Activated CD4-positive, alpha-beta T cell treated with anti-CD3 and anti-CD28 coated beads, Interleukin-2, Interleukin-4, amounts not matched to agents 100 ng/mL and 50 ng/mL, durations not matched to agents 16 hours and 8 hours (primary cell): Measurements from ENCODE around the gene RNF112.

Source experiments
- DNase-seq: peaks from one replicate; pipeline ENCODE4 v3.0.0-alpha.2; 2020; ENCODE audit warnings: low spot score

Gene RNF112, protein sequence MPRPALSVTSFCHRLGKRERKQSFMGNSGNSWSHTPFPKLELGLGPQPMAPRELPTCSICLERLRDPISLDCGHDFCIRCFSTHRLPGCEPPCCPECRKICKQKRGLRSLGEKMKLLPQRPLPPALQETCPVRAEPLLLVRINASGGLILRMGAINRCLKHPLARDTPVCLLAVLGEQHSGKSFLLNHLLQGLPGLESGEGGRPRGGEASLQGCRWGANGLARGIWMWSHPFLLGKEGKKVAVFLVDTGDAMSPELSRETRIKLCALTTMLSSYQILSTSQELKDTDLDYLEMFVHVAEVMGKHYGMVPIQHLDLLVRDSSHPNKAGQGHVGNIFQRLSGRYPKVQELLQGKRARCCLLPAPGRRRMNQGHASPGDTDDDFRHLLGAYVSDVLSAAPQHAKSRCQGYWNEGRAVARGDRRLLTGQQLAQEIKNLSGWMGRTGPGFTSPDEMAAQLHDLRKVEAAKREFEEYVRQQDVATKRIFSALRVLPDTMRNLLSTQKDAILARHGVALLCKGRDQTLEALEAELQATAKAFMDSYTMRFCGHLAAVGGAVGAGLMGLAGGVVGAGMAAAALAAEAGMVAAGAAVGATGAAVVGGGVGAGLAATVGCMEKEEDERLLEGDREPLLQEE

GRCh38 chr17:19410875-19411620 is at the start of gene RNF112:
TSS of gene RNF112 (plus strand) at chr17:19411232. CDS start at chr17:19411409, 177 bp downstream.
- no peak for DNase-seq

DNA sequence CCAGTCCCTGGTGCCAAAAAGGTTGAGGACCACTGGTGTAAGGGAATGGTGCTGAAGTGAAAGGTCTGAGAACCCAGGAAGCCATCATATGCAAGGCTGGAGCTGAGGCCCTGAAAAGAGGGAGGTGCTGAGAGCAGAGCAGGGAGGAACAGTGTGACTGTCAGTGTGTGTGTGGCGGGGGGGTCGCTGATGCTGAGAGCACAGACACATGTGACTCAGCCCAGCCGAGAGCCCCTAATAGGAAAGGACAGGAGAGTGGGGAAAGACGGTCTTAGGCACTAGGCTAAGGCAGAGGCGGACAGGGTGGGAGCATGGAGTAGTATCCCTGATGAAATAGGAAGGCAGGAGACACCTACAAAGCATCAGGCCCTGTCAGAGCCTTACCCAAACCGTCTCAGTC is 49.7 kb upstream of the RNF112 start:
- DNase-seq: no peak

DNA sequence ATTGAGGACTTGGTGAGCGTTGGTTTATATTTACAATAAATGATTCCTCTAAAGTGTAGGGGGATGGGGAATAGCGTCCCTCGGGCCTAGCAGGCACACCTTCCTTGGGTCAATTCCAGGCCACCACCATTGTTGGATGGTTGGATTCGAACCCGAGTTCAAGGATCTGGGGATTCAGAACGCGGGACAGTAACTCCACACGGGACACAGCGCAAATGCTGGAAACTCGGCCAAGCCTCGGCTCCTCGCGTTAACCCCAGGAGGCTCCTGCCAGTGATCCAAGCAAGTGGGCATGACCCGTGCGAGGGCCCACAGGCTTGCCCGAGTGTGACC is 49.1 kb upstream of the RNF112 start:
- DNase-seq: no peak

GRCh38 chr17:19362277-19363113 is 48.5 kb upstream of the RNF112 start, which contains the start of gene B9D1:
TSS of gene B9D1 (minus strand) at chr17:19362723. CDS start at chr17:19362569, 154 bp downstream.
- DNase-seq: peak; percentile 91

DNA sequence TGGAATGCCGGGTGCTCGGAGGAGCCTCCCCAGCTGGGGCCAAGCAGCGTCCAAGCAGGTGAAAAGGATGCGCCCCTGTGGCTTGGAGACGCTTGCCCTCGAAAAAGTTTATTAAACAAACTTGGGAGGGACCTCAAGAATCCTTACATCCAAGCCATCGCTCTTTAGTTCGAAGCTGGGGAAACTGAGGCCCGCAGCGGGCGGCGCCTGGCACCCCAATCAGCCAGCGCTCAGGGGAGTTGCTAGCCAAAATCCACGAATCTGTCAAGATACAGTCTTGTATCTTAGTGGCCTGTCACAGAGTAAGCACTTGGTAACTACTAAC is 48.0 kb upstream of the RNF112 start:
- no peak for DNase-seq

GRCh38 chr17:19363460-19364035 is 47.5 kb upstream of the RNF112 start:
- no peak for DNase-seq

DNA sequence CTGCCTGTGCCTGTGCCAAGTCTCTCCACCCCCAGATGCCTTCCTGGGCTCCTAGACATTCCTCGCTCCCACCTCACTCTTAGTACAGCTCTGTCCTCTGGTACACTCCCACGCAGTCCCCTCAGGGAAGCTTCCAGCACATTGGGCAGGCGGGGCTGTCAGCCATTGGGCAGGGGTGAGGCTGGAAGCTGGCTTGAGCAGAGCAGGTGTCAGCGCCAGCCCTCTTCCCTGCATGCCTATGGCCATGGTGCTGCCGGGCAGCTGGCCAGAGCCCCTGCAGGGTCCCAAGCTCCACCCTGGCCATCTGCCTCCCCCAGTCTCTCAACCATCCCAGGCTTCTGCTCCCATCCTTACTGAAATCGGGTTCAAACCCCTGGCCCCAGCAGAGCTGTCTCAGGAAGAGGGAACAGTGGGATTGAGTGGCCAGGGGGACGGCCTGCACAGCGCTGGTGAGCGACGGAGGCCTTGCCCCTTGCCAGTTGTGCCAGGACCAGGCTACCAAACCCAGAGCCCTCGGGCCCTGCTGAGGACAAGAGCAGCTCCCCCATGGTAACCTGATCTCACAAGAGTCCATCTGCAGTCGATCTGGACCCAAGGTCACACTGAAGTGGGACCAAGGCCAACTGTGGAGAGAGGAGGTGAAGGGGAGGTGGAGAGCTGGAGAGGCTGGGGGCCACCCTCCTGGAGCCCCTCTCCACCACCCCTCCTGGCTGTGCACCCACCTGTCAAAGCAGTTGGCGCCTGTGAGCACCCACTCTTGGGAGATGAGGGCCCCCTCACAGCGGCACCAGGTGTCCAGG is 46.1 kb upstream of the RNF112 start:
- no peak for DNase-seq

DNA sequence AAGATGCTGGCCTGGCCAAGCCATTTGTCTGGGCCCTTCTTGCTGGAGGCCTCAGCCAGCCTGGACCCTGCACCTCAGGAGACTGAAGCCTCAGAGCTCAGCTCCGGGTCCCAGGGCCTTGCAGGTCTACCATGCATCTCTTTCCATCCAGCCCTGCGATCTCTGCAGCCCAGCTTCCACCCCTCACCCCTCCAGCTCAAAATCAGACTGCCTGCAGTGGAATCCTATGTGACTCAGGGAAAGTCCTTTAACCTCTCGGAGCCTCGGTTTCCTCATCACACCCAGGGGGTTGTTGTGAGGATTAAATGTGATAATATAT is 45.6 kb upstream of the RNF112 start:
- DNase-seq: no peak

DNA sequence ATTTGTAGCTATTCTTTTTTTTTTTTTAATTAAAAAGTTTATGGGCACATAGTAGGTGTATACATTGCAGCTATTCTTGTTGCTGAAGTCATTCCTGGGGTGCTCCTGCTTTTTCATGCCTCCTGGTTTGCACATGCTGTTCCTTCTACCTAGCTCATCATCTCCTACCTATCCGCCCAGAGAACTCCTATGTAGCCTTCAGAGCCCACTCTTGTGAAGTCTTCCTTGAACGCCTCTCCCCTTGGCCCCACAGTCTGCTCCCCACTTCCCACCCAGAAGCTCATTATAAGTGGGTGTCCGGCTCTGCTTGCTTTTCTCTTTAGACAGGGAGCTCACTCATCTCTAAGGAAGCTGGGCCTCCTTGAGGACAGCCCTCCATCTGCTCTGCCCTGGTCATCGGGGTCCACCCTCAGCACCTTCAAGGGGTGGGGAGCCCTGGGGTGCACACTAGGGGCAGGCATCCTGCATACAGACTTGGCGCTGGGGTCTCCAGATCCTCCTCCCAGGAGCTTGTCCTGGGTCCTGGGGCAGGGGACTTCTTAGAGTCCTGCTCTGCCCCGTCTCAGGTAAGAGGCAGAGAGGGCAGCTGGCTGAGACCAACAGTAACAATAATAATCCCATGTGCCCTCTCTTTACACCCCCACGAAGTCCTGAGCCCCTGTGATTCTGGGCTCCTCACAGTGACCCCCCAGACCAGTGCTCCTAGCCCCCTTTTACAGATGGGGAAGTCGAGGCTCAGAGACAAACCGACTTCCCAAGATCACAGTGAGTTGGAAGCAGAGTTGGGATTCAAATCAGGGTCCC is 45.0 kb upstream of the RNF112 start:
- DNase-seq: no peak

DNA sequence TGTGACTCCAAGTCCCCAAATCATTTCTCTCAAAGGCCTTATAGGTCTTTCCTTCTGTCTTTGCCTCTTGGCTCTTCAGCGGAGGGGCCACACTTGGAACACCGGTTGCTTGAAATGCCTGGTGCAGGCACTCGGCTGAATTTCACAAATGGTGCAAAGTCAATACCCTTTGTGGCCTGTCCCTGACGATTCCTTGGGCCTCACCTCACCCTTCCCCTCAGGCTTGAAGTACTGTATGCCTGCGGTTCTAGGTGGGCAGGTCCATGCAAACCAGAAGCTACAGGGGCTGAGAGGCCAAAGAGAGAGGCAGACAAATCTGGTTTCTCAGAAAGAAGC is 44.4 kb upstream of the RNF112 start:
- no peak for DNase-seq

DNA sequence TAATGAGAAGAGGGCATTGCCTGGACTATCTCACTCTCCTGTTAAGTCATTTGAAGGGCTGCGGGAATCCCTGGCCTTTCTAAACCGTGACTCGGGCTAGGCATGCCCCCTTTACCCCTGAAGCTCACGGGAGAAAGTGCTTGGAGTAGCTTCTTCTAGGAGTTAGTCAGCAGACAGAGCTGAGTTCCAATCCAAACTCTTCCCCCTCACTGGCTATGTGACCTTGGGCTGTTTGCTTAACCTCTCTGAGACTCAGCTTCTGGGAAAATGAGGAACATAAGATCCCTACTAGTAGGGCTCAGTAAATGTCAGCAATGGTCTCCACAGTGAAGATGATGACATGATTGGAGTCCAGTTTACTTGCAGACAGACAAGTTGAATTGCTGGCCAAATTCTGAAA is 42.8 kb upstream of the RNF112 start:
- no peak for DNase-seq

DNA sequence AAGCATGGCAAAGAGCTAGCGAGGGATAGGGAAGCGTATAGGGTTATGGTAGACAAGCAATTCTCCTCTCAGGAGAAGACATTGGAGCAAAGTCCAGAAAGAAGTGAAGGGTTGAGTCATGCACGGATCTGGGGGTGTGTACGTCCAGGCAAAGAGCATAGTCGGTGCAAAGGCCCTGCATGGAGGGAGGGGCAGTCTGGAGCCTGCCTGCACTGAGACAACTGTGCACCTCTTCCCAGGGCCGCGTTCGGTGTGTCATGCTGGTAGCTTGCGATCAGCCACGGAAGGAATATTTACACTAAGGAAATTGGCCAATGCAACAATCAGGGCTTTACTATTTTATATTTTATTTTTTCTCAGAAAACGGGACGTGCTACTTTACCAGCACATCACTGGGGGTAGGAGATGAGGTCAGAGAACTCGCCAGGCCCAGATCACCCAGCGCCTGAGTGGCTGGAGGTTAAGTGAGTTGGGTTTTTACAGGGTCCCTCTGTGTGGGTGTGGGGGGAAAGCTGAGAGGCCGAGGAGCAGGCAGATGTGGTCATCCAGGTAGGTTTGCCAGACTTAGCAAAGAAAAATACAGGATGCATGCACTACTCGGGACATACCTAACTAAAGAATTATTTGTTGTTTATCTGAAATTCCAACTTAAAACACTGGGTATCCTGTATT is 41.8 kb upstream of the RNF112 start:
- no peak for DNase-seq

DNA sequence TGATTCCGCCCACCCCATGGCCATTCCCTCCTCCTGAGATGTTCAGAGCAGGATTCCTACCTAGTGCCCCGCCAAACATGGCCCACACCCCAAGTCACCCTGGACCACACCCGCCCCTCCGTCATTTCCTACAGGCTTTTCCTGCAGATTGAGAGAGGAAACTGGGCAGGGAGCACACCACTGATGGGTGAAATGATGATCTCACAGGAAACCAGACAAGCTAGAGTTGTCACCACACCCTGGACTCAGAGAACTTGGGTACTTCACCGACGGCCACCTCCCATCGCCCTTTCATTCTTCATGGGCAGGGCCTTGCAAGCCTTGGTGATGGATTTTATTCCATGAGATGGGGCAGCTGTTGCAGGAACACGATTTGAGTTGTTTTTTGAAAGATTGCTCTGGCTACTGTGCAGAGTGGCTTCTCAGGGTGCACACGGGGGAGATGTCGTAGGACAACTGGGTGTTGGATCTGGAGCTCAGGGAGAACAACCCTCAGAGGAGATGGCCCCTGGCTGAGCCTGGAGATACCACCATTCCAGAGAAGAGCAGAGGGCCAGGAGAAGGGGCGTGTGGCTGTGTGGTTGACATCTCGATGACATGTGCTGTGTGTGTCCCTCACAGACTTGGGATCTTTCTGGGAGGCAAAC is 41.1 kb upstream of the RNF112 start:
- peak; percentile 44 for DNase-seq

- DNase-seq: peak; percentile 19
Measured at GRCh38 chr17:19370493-19370960, 40.5 kb upstream of the RNF112 start.

DNA sequence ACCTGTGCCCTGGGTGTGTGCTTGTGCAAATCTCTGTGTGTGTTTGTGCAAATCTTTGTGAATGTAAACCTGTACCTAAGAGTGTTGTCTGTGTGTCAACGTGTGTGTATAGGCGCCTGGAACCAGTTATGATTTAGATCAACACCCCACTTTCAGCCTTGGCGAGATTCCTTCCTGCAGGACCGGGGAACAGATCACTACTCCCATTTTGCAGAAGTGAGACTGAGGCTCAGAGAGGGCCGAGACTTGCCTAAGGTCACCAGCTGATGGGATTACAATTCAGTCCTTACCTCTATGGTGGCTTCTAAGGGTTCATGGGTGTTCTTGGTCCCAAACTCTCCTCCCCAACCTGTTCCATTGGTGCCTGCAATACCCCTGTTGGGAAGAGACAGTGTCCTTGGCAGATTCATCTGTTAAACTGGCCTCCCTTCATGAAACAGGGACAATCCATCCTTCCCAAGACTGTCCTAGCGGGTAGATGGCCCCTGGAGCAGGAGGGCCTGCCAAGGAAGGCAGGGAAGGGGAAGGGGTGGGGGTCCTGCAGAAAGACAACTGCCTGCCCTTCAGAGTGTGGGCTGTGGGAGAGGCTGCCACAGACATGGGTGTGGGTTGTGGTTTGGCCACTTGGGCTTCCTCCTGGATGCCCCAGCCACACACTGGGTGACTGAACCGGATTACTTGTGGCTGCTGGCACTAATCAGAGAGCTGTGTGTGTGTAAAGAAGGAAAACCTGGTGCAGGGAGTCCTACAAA is 39.6 kb upstream of the RNF112 start:
- DNase-seq: no peak

DNA sequence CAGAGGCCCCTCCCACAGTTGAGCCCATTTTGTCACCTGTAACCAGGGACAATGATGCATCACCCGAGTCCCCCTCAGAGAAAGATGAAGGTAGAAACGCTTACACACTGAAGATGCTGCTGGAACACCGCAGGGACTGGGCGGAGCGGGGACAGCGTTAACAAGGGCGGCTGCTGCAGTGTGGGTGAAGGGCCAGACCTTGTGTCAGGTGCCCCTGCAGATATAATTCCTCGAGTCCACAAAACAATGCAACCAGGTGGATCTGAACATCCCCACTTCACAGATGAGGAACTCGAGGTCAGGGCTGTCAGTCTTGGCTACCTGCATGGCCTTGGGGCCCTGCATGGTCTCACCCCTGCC is 39.0 kb upstream of the RNF112 start:
- DNase-seq: no peak

DNA sequence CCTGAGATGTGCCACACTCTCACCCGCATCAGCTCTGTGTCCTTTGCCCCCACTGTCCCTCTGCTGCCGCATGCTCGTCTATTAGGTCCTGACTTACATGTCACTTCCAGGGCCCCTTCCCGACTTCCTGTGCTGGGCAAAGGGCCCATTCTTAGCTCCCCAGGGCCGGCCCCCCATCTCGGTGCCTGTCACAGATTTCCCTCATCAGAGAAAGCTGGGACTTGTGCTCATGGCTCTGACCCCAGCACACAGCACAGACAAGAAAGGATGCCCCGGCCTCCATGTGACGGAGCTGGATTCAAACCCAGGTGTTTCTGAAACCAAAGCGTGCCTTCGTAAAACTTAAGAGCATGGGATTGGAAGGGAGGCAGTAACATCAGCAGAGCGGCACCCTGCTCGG is 38.6 kb upstream of the RNF112 start:
- no peak for DNase-seq

DNA sequence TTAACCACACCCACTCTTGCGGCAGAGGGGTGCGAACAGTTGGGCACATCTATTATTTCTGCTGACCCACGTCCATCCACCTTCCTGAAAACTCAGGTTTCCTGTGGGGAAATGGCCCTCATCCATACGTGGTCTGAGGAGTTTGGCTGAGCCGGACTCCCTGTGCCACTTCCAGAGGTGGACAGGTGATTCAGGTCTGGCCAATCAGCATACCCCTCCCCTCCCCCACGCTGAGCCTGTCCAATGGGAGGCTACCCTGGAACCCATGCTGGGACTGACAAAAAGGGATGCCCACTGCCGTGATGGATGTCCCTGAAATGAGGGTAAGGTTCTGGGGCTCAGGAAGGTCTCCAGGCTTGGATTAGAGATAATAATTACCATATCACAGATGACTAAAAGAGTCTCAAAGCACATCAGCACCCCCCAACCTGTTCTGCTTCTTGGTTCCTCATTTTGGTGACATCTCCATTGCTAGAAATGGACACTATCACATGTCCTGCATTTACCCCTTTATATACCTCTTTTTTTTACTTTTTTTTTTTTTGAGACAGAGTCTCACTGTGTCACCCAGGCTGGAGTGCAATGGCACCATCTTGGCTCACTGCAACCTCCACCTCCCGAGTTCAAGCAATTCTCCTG is 38.0 kb upstream of the RNF112 start:
- no peak for DNase-seq
